ENCODE data around the gene RNF213.

DNA sequence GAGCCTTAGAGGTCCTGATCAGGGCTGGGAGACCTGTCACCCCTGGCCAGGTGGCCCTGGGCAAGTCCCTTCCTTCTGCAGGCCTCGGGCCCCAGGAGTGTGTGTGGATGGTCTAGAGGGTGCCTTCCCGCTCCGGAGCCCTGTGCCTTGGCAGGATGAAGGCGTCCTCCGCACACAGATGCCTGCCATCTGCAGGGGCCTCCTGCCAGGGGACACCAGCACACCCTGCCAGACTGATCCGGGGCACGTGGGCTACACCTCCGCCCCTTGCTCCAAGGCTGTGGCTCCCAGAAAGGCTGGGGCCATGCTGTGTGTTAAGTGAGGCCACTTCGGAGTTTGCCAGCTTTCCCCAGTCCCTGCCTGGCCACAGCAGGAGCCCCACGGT lies 185.1 kb downstream of the RNF213 start:
- TF ChIP-seq EZH2 (IDR thresholded peaks at IDR 0.05; ENCODE audit: borderline replicate concordance, low read length), result no peak
- TF ChIP-seq, protein P1, sequence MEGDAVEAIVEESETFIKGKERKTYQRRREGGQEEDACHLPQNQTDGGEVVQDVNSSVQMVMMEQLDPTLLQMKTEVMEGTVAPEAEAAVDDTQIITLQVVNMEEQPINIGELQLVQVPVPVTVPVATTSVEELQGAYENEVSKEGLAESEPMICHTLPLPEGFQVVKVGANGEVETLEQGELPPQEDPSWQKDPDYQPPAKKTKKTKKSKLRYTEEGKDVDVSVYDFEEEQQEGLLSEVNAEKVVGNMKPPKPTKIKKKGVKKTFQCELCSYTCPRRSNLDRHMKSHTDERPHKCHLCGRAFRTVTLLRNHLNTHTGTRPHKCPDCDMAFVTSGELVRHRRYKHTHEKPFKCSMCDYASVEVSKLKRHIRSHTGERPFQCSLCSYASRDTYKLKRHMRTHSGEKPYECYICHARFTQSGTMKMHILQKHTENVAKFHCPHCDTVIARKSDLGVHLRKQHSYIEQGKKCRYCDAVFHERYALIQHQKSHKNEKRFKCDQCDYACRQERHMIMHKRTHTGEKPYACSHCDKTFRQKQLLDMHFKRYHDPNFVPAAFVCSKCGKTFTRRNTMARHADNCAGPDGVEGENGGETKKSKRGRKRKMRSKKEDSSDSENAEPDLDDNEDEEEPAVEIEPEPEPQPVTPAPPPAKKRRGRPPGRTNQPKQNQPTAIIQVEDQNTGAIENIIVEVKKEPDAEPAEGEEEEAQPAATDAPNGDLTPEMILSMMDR (IDR thresholded peaks at IDR 0.05; ENCODE audit: low read length), result no peak
